Ramos (cell line): ENCODE data around the gene CADM4.
"Not testable (repeated sequence)": the region's sequence is repeated elsewhere in the genome, so short reads cannot be mapped to it uniquely, and the experiment has no call there.

Source experiments
- in situ Hi-C: fragments of 300-500 bp; cut with MboI; formaldehyde crosslinking; loops from one replicate; pipeline ENCODE4 v1.14.3; 2022; ENCODE audit warnings: low sequenced_read_pairs; ENCODE audit not compliant: unreplicated experiment

The CADM4 gene

GRCh38 chr19:43664018-43664417 is 24.4 kb upstream of the CADM4 start:
- in situ Hi-C loops: no loop called here

- in situ Hi-C loops: no loop called here
Observed at GRCh38 chr19:43662487-43662886, 22.8 kb upstream of the CADM4 start.

DNA sequence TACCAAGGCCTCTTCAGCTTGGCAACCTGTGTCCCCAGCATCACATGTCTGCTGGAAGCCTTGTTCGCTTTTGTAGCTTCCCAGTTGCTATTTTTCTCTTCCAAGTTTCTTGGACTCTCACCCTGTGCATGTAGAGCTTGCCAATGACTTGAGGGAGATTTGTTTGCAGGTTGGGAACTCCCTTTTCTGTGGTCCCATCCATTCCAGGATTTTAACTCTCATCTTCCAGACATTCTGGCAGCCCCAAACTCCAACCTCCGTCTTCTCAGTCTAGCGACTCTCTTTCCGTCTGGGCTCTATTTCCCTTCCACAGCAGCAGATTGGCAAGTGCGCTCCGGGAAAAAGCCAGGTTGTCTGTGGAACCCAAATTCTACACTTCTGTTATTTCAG is 21.3 kb upstream of the CADM4 start:
- in situ Hi-C loops: no loop called here

- in situ Hi-C loops: no loop called here
Observed at GRCh38 chr19:43660301-43660970, 20.8 kb upstream of the CADM4 start.

GRCh38 chr19:43658494-43658893 is 18.8 kb upstream of the CADM4 start:
- in situ Hi-C loops: no loop called here

DNA sequence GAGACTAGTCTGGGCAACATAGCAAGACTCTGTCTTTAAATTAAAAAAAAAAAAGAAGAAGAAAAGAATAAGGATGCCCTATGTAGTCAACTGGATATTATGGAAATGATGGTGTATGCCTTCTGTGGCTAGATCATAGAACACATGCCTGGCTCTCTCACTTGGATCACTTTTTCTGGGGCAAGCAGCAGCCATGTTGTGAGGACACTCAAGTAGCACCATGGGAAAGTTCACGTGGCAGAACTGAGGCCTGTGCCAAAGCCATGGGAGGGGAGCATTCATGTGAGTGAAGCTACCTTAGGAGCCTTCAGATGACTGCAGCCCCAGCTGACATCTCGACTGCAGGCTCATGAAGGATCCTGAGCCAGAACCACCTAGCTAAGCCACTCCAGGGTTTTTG is 18.4 kb upstream of the CADM4 start:
- in situ Hi-C loops: no loop called here

- in situ Hi-C loops: no loop called here
Observed at GRCh38 chr19:43656436-43656835, 16.8 kb upstream of the CADM4 start.

GRCh38 chr19:43652546-43652874 is 12.9 kb upstream of the CADM4 start:
- in situ Hi-C loops: no loop called here

DNA sequence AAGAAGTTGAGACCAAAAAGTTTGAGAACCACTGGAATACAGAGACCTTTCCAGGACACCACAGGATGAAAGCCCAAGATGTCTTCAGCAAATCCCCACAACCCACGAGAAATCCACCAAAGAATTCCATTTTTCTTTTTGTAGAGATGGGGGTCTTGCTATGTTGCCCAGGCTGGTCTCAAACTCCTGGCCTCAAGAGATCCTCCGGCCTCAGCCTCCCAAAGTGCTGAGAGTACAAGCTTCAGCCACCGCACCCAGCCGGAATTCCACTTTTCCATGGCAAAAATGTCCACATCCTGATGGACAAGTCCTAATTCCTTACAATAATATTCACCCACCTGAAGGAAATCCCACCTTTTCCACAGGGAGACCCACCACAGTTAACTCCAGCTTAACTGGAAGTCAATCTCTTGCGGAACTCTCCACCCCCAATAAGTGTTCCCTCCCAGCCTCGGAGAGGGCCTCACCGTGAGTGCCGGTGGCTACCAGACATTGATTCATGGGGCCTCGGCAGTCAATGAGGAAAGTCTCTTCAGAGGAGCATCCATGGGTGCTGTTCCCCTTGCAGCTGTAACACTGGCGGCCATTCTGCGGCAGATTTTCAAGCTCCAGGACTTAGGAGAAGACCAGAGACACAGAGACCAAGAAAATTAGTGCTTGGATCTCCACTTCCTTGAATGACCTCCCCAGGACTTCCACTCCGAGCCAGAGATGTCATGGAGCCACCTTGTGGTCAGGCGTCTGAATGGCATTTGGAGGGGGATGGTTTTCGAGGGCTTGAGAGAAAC is 12.3 kb upstream of the CADM4 start:
- in situ Hi-C loops: no loop called here

DNA sequence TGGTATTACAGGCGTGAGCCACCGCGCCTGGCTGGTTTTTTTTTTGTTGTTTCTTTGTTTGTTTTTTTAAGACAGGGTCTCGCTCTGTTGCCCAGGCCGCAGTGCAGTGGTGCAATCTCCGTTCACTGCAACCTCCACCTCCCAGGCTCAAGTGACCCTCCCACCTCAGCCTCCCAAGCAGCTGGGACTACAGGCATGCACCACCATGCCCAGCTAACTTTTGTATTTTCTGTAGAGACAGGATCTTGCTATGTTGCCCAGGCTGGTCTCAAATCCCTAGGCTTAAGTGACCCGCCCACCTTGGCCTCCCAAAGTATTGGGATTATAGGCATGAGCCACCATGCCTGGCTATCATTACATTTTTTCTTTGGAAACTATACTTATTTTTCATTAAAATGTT is 10.6 kb upstream of the CADM4 start:
- in situ Hi-C loops: not testable (repeated sequence)

DNA sequence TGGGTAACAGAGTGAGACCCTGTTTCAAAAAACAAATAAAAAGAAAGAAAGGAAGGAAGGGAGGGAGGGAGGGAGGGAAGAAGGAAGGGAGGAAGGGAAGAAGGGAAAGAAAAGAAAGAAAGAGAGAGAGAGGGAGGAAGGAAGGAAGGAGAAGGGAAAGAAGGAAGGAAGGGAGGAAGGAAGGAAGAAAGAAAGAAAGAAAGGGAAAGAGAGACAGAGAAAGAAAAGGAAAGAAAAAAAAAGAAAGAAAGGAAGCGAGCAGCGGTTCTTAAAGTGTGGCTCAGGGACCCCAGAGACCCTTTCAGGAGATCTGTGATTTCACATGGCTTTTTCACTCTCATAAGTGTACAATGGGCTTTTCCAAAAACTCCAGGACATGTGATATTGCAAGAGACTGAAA is 9.9 kb upstream of the CADM4 start:
- in situ Hi-C loops: no loop called here

DNA sequence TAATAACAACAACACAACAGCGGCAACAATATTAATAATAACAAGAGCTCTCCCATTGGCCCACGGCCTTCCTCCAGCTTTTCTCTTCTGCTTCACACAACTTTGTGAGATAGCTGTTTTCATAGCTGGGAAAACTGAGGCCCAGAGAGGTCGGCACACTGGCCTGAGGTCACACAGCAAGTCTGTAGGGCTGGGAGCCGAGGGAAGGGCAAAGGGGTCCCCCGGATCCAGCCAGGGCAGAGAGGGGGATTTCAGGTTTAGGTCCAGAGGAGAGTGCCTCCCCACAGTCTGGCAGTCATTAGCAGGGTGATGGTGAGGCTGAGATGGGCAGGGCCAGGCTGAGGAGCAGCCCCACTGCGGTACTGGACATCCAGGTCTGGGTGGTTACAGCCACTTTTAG is 9.0 kb upstream of the CADM4 start:
- in situ Hi-C loops: no loop called here

- in situ Hi-C loops: no loop called here
Observed at GRCh38 chr19:43644181-43644580, 4.5 kb upstream of the CADM4 start.

- in situ Hi-C loops: no loop called here
Observed at GRCh38 chr19:43643326-43643725, 3.7 kb upstream of the CADM4 start.

- in situ Hi-C loops: no loop called here
Observed at GRCh38 chr19:43642531-43642930, 2.9 kb upstream of the CADM4 start.

- in situ Hi-C loops: no loop called here
Observed at GRCh38 chr19:43641333-43641732, 1.7 kb upstream of the CADM4 start.

GRCh38 chr19:43640424-43640757 is 741 bp upstream of the CADM4 start:
- in situ Hi-C loops: no loop called here

GRCh38 chr19:43638995-43639518 is 593 bp downstream of the CADM4 start:
- in situ Hi-C loops: no loop called here

DNA sequence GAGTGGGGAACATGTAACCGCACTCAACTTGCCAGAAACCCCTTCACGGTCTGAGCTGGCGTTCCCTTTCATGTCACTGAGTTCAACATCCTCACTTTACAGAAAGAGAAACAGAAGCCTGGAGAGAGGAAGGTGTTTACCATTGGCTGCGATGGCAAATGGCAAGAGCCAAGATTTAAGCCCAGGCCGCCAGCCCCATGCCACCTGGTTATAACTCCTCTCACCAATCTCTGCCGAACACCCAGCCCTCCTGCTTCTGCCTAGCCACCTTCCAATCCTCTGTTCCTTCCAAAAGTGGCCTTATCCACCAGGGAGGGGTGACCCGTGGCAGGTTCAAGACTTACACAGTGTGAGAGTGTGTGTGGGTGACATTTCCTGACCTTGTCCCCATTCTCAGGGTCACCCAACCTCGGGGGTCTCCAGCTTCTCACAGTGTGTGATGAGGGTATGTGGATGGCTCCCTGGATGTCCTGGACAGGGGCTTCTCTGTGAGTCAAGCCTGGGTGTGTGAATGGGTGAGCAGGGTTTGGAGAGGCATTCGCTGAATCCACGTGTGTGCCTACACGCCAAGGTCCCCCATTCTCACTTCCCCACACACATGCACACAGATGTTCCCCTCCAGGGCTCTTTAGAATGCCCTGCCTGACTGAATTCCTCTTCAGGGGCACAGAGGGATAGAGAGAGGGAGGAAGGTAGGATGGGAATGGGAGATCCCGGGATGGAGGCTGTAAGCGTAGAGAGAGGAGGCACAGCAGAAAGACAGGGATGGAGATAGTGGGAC is 1.2 kb downstream of the CADM4 start:
- in situ Hi-C loops: no loop called here

- in situ Hi-C loops: no loop called here
Observed at GRCh38 chr19:43636121-43636683, 3.4 kb downstream of the CADM4 start.

DNA sequence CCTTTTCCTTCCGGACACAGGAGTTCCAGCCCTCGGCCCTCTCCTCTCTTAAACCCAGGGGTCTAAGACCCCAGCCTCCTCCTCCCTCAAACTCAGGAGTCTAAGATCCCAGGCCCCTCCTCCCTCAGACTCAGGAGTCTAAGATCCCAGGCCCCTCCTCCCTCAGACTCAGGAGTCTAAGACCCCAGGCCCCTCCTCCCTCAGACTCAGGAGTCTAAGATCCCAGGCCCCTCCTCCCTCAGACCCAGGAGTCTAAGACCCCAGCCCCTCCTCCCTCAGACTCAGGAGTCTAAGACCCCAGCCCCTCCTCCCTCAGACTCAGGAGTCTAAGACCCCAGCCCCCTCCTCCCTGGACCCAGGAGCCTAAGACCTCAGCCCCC is 4.1 kb downstream of the CADM4 start:
- in situ Hi-C loops: not testable (repeated sequence)
